Central memory CD4-positive, alpha-beta T cell (primary cell): Measurements from ENCODE around the gene ILDR2.
"Not testable (repeated sequence)": the region's sequence is repeated elsewhere in the genome, so short reads cannot be mapped to it uniquely, and the experiment has no call there.

Experiments used
- DNase-seq: peaks from one replicate; pipeline ENCODE4 v3.0.0; 2022

The ILDR2 gene

DNA sequence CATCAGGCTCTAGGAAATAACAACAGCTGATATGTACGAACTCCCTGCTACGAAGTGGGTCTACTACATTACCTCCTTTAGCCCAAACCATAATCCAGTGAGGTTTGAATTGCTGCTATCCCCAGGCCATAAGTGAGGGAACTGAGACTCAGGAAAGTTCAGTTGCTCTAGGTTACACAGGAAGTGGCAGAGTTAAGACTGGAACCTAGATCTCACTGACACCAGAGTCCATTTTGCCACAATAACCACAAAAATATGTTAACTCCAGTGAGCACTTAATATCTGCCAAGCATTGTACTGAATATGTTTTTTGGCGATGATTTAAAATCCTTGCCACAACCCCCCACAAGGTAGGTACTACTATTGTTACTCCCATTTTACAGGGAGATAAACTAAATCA lies 90.4 kb downstream of the ILDR2 start:
- DNase-seq: no peak

DNA sequence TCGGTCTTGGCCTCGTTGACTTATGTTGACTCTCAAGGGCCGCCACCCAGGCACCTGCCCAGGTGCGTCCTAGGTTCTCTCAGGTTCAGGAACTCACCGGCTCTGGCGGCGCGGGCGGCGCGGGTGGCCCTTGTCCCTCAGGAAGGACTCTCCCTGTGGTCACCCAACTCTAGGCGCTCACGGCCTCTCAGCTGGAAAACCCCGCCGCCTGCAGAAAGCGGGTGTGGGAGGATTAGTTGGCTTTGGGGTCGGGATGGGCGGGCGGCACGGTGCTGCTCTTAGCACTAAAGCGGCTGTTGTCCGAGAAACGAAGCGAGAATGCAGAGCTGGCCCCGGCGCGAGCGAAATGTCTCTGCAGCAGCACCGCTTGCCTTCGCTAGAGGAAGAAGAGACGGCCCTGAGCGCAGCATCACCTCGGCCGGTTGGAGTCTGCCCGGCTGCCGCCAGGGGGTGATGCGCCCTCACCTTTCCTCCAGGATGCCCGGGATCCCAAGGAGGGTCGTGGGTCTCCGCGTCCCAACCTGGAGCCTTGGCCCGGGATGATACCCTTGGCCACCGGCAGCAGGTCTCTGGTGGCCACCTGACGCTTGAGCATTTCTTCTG lies 91.2 kb downstream of the ILDR2 start:
- DNase-seq: no peak

DNA sequence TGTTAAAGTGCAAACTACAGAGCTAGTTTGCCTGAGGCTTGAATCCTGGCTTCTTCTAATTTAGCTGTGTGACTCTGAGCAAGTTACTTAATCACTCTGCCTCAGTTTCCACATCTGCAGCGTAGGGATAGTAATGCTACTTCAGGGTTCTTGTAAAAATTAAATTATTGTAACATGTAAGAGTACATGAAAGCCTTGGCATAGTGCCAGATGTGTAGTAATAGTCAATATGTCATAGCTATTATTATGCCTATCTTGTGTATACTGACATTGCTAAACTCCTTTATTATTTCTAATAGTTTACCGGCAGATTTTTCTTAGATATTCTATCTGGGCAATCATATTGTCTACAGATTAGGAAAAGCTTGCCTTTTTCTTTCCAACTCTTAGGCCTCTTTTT lies 92.4 kb downstream of the ILDR2 start:
- no peak for DNase-seq

DNA sequence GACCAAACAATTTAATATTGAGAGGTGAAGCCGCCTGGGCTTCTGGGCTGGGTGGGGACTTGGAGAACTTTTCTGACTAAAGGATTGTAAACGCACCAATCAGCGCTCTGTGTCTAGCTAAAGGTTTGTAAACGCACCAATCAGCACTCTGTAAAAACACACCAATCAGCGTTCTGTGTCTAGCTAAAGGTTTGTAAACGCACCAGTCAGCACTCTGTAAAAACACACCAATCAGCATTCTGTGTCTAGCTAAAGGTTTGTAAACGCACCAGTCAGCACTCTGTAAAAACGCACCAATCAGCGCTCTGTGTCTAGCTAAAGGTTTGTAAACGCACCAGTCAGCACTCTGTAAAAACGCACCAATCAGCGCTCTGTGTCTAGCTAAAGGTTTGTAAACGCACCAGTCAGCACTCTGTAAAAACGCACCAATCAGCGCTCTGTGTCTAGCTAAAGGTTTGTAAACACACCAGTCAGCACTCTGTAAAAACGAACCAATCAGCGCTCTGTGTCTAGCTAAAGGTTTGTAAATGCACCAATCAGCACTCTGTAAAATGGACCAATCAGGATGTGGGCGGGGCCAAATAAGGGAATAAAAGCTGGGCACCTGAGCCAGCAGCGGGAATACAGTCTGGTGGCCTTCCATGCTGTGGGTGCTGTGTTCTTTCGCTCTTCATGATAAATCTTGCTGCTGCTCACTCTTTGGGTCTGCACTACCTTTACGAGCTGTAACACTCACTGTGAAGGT lies 97.0 kb downstream of the ILDR2 start:
- not testable (repeated sequence) for DNase-seq

DNA sequence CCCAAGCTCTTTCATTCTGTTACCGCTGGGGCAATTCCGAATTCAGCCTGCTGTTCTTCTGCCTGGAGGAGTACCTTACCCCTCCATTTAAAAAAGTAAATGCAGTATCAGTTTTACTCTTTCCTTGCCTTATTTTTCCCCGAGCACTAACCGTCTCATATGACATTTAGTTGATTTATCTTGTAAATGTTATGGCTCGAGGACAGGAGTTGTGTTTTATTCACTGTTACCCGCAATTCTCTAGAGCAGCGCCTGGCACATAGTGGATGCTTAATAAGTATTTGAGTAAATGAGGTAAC lies 98.9 kb downstream of the ILDR2 start:
- DNase-seq: no peak

DNA sequence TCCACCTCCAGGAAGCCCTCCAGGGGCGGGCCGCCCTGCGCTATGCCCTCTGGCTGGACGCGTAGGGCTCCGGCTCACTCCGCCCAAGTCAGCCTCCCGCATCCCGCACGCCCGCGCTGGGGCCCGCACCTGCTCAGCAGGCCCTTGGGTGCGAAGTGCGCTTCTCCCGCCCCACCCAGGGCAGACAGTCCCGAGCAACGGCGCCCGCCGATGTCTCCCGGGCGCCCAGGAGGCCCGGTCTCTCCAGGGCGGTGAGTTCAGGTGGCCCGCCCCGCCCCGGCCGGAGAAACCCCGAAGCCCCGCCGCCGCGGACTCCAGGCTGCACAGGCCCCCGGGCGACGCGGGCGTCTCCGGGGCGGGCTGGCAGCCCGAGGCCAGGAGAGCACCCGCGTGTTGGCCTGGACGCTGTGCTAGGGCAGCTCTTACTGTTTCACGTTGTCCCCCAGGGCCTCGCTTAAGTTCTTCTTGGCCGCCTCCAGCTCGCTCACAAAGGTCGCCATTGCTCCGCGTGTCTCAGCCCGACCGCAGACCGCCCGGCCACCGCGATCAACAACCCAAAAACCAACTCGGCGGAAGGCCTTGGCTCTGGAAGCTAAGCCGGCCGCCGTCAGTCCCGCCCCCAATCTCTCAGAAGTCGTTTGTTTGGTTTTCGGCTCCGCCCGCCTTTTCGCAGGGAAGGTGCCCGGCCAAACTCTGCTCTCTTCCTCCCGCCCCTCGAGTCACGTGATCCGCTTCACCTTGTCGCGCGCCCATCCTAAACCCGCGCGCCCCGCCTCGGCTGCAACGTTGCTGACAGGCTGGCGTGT lies 99.4 kb downstream of the ILDR2 start, which contains the start of gene TADA1:
TSS of gene TADA1 (minus strand) at position 531 of the 806 bp plus-strand sequence. CDS start at position 500, 31 bp downstream.
- DNase-seq: peak; percentile 96

DNA sequence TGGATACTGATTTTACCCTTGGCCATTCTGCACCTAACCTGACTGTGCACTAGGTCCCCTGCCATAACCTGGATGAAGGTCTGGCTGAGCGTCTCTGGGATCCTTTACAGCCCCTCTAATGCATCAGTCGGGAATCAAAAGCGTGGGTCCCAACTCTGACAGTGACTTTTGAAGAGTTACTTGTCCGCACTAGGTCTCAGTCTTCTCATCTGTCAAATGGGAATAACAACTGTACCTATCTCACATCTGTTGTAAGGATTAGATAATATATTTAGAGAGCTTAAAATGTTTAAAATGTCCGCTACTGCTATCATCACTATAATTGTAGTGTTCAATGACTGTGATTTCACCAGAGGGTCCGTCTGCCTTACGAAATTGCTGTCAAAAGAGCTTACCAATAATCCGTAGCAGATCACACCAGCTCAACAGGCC lies 100.0 kb downstream of the ILDR2 start:
- DNase-seq: no peak

DNA sequence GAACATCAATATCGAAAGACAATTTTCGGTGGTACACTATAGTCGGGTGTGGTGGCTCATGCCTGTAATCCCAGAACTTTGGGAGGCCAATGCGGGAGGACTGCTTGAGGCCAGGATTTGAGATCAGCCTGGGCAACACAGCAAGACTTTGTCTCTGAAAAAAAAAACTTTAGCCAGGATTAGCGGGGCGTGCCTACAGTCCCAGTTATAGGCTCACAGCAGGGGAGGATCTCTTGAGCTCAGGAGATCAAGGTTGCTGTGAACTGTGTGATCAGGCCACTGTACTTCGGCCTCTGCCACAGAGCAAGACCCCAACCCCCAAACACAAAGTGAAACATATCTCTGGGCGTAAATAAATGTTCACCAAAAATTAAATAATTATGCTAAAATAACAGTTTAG lies 100.9 kb downstream of the ILDR2 start:
- no peak for DNase-seq

DNA sequence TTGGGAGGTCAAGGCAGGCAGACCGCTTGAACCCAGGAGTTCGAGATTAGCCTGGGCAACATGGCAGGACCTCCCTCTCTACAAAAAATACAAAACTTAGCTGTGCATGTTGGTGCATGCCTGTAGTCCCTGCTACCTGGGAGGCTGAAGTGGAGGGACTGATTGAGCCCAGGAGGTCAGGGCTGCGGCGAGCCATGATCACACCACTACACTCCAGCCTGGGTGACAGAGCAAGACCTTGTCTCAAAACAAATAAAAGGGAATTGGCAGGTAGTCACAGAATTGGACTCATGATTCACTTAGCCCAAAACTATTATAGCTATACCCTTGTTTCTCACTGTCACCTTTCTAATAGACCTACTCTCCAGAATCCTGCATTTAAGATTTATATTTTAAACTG lies 104.8 kb downstream of the ILDR2 start:
- DNase-seq: no peak

DNA sequence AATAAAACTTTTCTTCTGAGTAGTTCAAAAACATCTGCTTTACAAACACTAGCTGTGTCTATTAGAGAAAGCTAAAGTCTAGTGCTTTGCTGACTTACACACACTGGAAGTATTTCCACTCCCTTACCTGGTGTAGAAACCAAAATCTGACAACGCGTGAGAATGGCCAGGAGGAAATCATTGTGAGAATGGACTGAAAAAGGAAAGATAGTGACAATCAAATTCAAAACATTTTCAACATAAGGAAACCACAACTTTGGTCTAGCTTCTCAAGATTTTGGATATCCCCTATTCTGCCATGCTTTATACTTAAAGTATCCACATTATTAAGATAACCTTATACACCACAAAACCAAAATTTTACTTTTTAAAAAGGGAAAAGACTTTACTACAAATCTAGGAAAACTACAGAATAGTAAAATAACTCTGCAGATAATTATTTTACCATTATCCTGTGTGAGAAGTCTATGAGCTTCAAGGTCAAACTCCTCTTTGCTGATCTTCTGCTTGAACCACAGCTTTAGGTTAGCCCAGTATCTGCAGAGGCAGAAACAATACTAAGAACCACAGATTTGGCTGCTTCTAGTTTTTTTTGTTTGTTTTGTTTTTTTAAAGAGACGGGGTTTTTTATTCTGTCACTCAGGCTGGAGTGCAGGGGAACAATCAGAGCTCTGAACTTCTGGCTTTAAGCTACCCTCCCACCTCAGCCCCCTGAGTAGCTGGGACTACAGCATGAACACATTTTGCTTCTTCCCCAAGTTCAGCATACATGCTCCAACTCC lies 105.8 kb downstream of the ILDR2 start:
- no peak for DNase-seq

DNA sequence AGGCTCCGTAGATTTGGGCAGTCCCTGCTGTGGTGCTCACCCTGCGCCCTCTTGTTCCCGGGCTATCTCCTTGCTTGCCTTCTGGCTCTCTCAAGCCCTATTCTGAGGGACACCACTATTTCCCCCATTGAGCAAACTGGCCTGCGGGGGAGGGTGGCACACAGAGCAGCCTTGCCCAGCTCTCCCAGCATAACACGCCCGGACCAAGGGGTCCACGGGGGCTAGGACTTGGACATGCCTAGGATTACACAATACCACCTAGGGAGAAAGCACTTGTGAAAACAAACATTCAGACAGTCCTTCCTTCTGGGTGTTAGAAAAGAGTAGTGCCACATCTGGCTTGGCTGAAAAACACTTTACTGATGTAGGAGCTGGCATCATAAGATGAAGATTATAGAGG lies 106.7 kb downstream of the ILDR2 start:
- DNase-seq: no peak

DNA sequence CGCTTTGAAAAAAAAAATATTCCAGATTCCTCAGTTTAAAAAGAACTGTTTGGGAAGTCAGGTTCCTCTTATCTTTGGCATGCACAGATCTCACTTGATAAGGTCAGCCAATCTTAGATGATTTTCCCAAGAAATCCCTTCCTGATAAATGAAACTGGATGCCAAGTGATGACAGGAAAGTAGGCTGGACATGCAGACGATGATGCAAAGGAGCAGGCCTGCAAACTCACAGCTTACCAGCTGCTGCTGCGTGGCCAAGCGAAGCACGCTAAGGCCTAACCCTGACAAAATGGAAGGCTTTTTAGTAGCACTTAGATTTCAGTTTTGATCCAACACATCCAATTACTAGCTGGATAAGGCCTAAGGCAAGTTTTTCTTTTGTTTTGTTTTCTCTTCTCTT lies 109.4 kb downstream of the ILDR2 start:
- DNase-seq: no peak

DNA sequence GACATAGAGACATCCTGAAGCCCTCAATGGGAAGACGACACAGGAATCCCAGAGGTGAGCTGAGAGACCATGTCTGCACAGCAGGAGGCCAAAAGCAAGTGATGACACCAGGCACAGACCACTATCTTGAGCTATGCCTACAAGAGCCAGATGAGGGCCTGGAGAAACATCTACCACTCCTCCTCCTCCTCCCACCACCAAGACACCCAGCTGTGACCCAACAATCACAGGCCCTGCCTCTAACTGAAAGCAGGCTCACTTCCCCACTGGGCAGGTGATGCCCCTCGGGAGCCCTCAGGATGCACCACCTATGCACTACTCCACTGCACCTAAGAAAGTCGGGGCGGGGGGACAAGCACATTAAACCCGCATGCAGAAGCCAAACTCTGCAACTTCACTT lies 115.7 kb downstream of the ILDR2 start:
- DNase-seq: no peak

DNA sequence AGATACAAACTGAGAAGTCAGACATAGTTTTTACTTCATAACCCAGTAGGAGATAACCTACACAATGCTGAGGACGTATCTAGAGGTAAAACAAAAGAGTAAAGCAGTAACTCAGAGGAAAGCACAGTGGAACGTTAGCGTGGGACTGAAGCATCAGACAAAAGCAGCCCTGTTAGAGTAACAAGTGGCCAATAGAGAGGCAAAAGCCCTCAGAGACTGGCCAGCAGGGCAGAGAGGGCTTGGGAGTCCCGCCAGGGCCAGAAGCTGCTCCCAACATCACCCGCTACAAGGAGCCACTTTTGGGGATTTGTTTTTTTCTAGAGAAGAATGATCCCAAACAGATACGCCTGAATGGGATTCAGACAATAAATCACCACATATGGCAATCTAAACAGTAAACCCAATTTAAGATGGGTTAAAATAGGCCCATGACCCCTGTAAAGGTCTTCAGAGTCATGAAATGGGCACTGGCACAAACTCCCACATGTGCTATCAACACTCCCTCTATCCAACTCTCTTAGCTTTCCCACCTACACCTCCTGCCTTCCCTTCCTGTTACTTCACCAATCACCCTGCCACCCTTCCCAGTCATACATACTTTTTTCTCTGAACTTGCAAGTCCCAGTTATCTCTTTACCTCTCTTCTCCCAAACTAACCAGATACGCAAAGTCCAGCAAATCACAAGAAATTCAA lies 116.5 kb downstream of the ILDR2 start:
- DNase-seq: no peak
